Mesodermal cell (in vitro differentiated cells): Measurements from ENCODE around the gene PERCC1.

Experiments
- H3K27ac ChIP-seq: 2 replicates; pipeline ENCODE4 v1.7.0; 2013; ENCODE audit warnings: mild to moderate bottlenecking, low read depth, low read length, moderate library complexity; ENCODE audit not compliant: severe bottlenecking
- H3K36me3 ChIP-seq: 2 replicates; pipeline ENCODE4 v1.7.1; 2013; ENCODE audit warnings: mild to moderate bottlenecking, low read length, moderate library complexity; ENCODE audit not compliant: control insufficient read depth, insufficient read depth
- H3K4me1 ChIP-seq: one replicate; pipeline ENCODE4 v1.7.1; 2013; ENCODE audit warnings: mild to moderate bottlenecking, low read length; ENCODE audit not compliant: insufficient read depth, control insufficient read depth, poor library complexity, severe bottlenecking
- H3K4me3 ChIP-seq: 2 replicates; pipeline ENCODE4 v1.7.0; 2013; ENCODE audit warnings: low read length, control low read depth, mild to moderate bottlenecking; ENCODE audit not compliant: insufficient read depth, poor library complexity, severe bottlenecking; ENCODE audit errors: extremely low read depth
- H3K9me3 ChIP-seq: 2 replicates; pipeline ENCODE4 v1.7.1; 2013; ENCODE audit warnings: mild to moderate bottlenecking, low read length, moderate library complexity; ENCODE audit not compliant: control insufficient read depth
- WGBS, 2 experiments: methylation state at CpG; one replicate each; pipeline ENCODE4 v1.1.5; 2013; ENCODE audit warnings: missing lambda C conversion rate in 2 of 2; ENCODE audit not compliant: insufficient coverage in 2 of 2; 5-methylcytosine and 5-hydroxymethylcytosine counted together

Gene PERCC1

DNA sequence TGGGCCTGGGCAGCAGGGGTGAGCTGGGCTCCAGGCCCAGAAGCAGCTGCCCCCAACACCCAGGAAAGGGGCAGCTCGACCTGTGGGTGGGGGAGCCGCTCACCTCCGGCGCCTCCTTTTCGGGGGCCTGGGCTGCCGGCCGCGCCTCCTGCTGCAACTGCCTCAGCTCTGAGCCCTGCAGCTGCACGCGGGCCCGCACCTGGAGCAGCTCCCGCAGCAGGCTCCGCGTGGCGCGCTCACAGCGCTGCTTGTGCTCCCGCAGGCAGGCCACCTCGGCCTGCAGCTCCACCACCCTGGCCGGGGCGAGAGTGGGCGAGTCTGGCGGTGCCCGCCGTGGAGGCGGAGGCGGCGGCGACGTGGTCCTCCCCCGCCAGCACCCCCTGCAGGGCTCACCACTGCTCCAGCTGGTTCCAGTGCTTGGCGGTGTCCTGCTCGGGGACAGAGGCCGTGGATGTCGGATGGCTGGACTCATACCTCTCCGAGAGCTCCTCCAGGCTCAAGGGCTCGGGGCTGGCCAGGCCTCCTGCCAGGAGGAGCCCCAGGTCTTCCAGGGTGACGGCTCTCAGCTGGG lies 12.6 kb downstream of the PERCC1 start:
- peaks cover under 1% of the 10 kb centered on the region for H3K36me3 ChIP-seq
- no peak overlapping the region for H3K4me3 ChIP-seq
- no peaks in the 10 kb centered on the region for H3K9me3 ChIP-seq
- 88 to 90% methylated on average over 20 to 37 of the region's 38 CpGs for WGBS, 2 experiments
- H3K27ac ChIP-seq: no peak overlapping the region
- H3K4me1 ChIP-seq: no peaks in the 10 kb centered on the region

DNA sequence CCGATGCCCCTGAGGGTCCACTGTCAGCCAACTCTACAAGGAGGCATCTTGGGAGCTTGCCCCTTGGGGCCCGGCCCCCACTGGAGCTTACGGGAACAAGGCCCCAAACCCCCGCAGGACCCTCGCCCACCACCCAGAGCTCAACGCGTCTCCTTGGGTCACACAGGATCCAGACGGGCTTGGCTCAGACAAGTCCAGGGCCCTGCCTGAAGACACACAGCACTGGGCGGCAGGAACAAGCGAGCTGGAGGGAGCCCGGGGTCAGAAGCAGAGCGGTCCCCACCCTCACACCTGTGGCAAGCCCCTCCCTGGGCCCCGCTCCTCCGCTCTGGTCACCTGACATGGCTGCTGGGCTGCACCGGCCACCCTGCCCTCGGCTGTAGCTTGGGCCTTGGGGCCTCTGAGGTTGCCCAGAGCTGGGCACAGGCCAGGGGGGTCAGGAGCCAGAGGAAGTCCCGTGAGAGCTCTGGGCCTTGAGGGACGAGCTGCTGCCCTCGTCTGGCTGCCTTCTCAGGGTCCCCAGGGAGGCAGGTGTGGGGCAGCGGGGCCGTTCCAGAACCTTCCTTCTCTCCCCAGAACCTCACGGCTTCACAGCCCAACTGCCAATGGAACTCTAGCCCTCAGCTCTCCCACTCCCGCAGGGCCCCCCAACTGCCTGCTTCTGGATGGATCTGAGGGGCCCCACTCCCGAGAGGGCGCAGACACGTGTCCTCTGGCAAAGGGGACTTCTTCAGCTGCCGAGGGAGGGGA lies 13.3 kb downstream of the PERCC1 start, which contains the start of gene CCDC154:
TSS of gene CCDC154 (minus strand) at position 577 of the 750 bp plus-strand sequence. CDS start at position 343, 234 bp downstream.
- WGBS, 2 experiments: 91% methylated on average over 17 to 27 of the region's 27 CpGs
- H3K36me3 ChIP-seq: peaks cover 6% of the 10 kb centered on the region
- H3K4me1 ChIP-seq: no peaks in the 10 kb centered on the region
- H3K9me3 ChIP-seq: no peaks in the 10 kb centered on the region
- H3K4me3 ChIP-seq: no peak within 1 kb of the TSS
- no peak within 1 kb of the TSS for H3K27ac ChIP-seq

DNA sequence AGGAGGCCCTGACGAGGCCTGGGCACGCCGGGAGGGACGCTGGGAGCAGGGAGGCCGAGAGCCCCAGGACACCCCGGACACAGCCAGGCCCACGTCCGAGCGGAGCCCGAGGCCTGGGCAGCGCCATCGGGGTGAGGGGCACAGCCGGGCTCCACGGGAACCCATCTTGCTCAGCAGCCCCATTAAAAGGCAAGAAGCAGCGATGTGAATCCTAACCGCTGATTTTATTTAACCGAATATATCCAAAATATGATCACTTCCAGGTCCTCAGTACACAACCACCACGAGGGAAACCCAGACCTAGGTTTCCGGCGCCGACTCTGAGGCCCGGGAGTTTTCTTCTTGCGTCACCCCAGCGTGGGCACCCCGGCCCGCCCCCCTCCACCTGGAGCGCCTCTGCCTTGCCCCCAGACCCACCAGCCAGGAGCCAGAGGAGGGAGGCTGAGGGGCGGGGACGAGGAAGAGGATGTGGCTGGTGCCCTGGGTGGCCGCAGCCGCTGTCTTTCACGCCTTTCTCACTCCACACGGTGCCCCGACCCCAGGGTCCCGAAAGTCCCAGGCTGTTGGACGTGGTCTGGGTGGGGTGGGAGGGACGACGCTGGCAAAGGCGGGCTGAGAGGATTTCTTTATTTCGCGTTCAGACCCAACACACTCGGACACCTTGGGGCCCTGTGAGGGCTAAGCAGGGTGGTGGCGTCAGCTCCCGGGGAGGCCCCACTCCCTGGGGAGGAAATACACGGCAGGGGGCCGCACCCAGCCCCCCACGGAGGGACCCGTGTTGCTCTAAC lies 14.0 kb downstream of the PERCC1 start:
- Histone ChIP-seq H3K4me3 (no peak overlapping the region), H3K27ac (no peak overlapping the region), H3K36me3 (peaks cover 6% of the 10 kb centered on the region), H3K9me3 (no peaks in the 10 kb centered on the region), H3K4me1 (no peaks in the 10 kb centered on the region)
- 96 to 97% methylated on average over 27 to 42 of the region's 48 CpGs for WGBS, 2 experiments

GRCh38 chr16:1445518-1446203 lies 14.8 kb downstream of the PERCC1 start:
- peaks cover 6% of the 10 kb centered on the region for H3K36me3 ChIP-seq
- H3K27ac ChIP-seq: no peak overlapping the region
- H3K4me3 ChIP-seq: no peak overlapping the region
- H3K9me3 ChIP-seq: no peaks in the 10 kb centered on the region
- H3K4me1 ChIP-seq: no peaks in the 10 kb centered on the region
- 94 to 97% methylated on average over 21 to 24 of the region's 25 CpGs for WGBS, 2 experiments

- 95 to 96% methylated on average over 37 to 41 of the region's 41 CpGs for WGBS, 2 experiments
- H3K4me1 ChIP-seq: no peaks in the 10 kb centered on the region
- H3K27ac ChIP-seq: no peak overlapping the region
- no peaks in the 10 kb centered on the region for H3K9me3 ChIP-seq
- H3K36me3 ChIP-seq: peaks cover 12% of the 10 kb centered on the region
- H3K4me3 ChIP-seq: no peak overlapping the region
Observed at GRCh38 chr16:1446296-1447080, 15.6 kb downstream of the PERCC1 start.

- Histone ChIP-seq H3K4me1 (no peaks in the 10 kb centered on the region), H3K36me3 (peaks cover 25% of the 10 kb centered on the region), H3K4me3 (no peak overlapping the region), H3K27ac (no peak overlapping the region), H3K9me3 (no peaks in the 10 kb centered on the region)
- WGBS, 2 experiments: 97% methylated on average over 8 to 11 of the region's 11 CpGs
Observed at GRCh38 chr16:1447965-1448364, 17.1 kb downstream of the PERCC1 start.

DNA sequence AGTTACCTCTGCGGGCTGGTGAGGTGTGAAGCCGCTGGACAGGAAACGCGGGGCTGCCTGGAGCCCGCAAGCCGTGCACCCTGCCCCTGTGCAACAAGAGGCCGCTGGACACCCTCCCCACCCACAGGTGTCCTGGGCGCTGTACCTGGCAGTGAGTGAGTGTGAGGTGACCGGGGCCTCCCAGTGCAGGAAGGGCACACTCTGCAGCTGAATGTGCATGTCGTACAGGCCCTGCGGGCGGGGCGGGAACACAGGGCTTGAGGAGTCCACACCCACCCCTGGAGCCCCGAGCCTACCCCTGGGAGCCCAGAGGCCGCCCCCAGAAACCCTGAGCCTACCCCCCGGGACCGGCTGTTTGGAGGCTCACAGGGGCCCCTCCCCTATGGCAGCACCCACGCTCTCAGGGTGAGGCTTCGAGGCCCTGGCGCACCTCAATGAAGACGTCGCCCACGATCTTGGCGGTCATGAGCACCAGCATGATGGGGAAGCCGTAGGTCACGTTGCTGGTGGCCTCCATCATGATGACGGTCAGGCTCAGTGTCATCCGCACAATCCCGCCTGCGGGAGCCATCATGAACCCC lies 17.7 kb downstream of the PERCC1 start:
- Histone ChIP-seq H3K27ac (no peak overlapping the region), H3K4me1 (no peaks in the 10 kb centered on the region), H3K4me3 (no peak overlapping the region), H3K36me3 (peaks cover 29% of the 10 kb centered on the region), H3K9me3 (no peaks in the 10 kb centered on the region)
- 90 to 94% methylated on average over 28 of the region's 30 CpGs for WGBS, 2 experiments

GRCh38 chr16:1449201-1449788 lies 18.4 kb downstream of the PERCC1 start:
- peaks cover 34% of the 10 kb centered on the region for H3K36me3 ChIP-seq
- H3K27ac ChIP-seq: no peak overlapping the region
- H3K9me3 ChIP-seq: no peaks in the 10 kb centered on the region
- no peaks in the 10 kb centered on the region for H3K4me1 ChIP-seq
- H3K4me3 ChIP-seq: no peak overlapping the region
- 97 to 99% methylated on average over 21 to 25 of the region's 25 CpGs for WGBS, 2 experiments

- WGBS, 2 experiments: 93 to 95% methylated on average over 28 to 29 of the region's 29 CpGs
- H3K36me3 ChIP-seq: peaks cover 43% of the 10 kb centered on the region
Observed at GRCh38 chr16:1450218-1450617, 19.3 kb downstream of the PERCC1 start.

More at GRCh38 chr16:1450218-1450617, 19.3 kb downstream of the PERCC1 start:
- Histone ChIP-seq H3K4me1 (no peaks in the 10 kb centered on the region), H3K27ac (no peak overlapping the region), H3K4me3 (no peak overlapping the region), H3K9me3 (no peaks in the 10 kb centered on the region)
